T follicular helper cell (primary cell): Measurements from ENCODE around the gene ZBTB4.

ENCODE experiments used
- DNase-seq: peaks from one replicate; pipeline ENCODE4 v3.0.0-alpha.2; 2020; ENCODE audit warnings: low read depth

ZBTB4 gene

GRCh38 chr17:7419819-7420610, 59.4 kb downstream of the ZBTB4 start, which contains the start of gene SPEM1:
Gene SPEM1 (plus strand): TSS chr17:7420324. CDS start chr17:7420385, 61 bp downstream.
- no peak for DNase-seq

GRCh38 chr17:7418472-7419152, 60.8 kb downstream of the ZBTB4 start:
- no peak for DNase-seq

- DNase-seq: no peak
Measured at GRCh38 chr17:7417056-7417655, 62.3 kb downstream of the ZBTB4 start.

- no peak for DNase-seq
Measured at GRCh38 chr17:7416323-7416722, 63.1 kb downstream of the ZBTB4 start.

GRCh38 chr17:7415784-7416183, 63.6 kb downstream of the ZBTB4 start:
- no peak for DNase-seq

GRCh38 chr17:7414837-7415236, 64.6 kb downstream of the ZBTB4 start:
- DNase-seq: no peak

GRCh38 chr17:7413346-7413985, 66.0 kb downstream of the ZBTB4 start:
- DNase-seq: no peak

GRCh38 chr17:7411427-7411750, 68.0 kb downstream of the ZBTB4 start:
- DNase-seq: no peak

- DNase-seq: no peak
Measured at GRCh38 chr17:7410634-7411426, 68.6 kb downstream of the ZBTB4 start.

- DNase-seq: no peak
Measured at GRCh38 chr17:7409716-7410115, 69.7 kb downstream of the ZBTB4 start.
